H1 (cell line): ENCODE measurements around the gene DIPK1B. TPM values are rescaled to one million over a fixed set of nuclear protein-coding genes. Genes with fewer than 3 reads are reported as not detected.

Experiments
- CBX8 ChIP-seq: fragments of 300-800, 300-1000 bp; sonication (generic); IDR thresholded peaks from 2 replicates; pipeline ENCODE4 v1.7.1; 2016; ENCODE audit warnings: low read depth, low read length, borderline replicate concordance
- FOSL1 ChIP-seq: IDR thresholded peaks from 2 replicates; pipeline ENCODE4 v1.6.1; 2011; ENCODE audit warnings: mild to moderate bottlenecking, low read depth, low read length, moderate library complexity; ENCODE audit not compliant: insufficient read depth
- KDM4A ChIP-seq: IDR thresholded peaks from one replicate; pipeline ENCODE4 v1.7.1; 2012; ENCODE audit warnings: low read depth, mild to moderate bottlenecking, moderate library complexity, low read length, inconsistent platforms; ENCODE audit not compliant: severe bottlenecking
- RFX5 ChIP-seq: IDR thresholded peaks from 2 replicates; pipeline ENCODE4 v1.6.1; 2011; ENCODE audit warnings: low read depth, low read length, improper control_type of control experiment, borderline replicate concordance
- polyA plus RNA-seq, 7 experiments: library from polyadenylated mRNA; depleted of rRNA in 3 of 7; stranded (reverse) in 5 of 7; unstranded in 2 of 7; fragments of >200 nt in 5 of 7; fragments of 200-250 nt in 2 of 7; gene quantifications; 1 replicate in 5 of 7; 2 replicates in 1 of 7; 4 replicates in 1 of 7; pipeline versions ENCODE4 v1.2.1 to v1.2.3, GENCODE V29; 2011 to 2013; ENCODE audit warnings: missing spikeins in 2 of 7, mixed read lengths in 2 of 7
- total RNA-seq: library from RNA; stranded (reverse); fragmentation: NEBNext Ultra II Directional; extraction: Animal tissue kit (Norgen Biotek cat#: 25700); gene quantifications from 2 replicates; pipeline ENCODE4 v1.2.1, GENCODE V29; 2021
- TF ChIP-seq, protein P1 (sequence below): fragments of 300-600 bp; sonication (generic); IDR thresholded peaks from 2 replicates; pipeline ENCODE4 v1.7.1; 2012; ENCODE audit warnings: low read length, moderate library complexity, mild to moderate bottlenecking, inconsistent platforms; ENCODE audit not compliant: insufficient replicate concordance

DIPK1B gene
- total and polyA plus RNA-seq, 2 of the 8 experiments (the other 6 are each of a cell fraction or from before 2014, with no cell fraction given) = 32.3 to 64.8 TPM

GRCh38 chr9:136750526-136750925 lies 38.2 kb downstream of the DIPK1B start (continued):
- TF ChIP-seq RFX5 = no peak
- TF ChIP-seq, protein P1, sequence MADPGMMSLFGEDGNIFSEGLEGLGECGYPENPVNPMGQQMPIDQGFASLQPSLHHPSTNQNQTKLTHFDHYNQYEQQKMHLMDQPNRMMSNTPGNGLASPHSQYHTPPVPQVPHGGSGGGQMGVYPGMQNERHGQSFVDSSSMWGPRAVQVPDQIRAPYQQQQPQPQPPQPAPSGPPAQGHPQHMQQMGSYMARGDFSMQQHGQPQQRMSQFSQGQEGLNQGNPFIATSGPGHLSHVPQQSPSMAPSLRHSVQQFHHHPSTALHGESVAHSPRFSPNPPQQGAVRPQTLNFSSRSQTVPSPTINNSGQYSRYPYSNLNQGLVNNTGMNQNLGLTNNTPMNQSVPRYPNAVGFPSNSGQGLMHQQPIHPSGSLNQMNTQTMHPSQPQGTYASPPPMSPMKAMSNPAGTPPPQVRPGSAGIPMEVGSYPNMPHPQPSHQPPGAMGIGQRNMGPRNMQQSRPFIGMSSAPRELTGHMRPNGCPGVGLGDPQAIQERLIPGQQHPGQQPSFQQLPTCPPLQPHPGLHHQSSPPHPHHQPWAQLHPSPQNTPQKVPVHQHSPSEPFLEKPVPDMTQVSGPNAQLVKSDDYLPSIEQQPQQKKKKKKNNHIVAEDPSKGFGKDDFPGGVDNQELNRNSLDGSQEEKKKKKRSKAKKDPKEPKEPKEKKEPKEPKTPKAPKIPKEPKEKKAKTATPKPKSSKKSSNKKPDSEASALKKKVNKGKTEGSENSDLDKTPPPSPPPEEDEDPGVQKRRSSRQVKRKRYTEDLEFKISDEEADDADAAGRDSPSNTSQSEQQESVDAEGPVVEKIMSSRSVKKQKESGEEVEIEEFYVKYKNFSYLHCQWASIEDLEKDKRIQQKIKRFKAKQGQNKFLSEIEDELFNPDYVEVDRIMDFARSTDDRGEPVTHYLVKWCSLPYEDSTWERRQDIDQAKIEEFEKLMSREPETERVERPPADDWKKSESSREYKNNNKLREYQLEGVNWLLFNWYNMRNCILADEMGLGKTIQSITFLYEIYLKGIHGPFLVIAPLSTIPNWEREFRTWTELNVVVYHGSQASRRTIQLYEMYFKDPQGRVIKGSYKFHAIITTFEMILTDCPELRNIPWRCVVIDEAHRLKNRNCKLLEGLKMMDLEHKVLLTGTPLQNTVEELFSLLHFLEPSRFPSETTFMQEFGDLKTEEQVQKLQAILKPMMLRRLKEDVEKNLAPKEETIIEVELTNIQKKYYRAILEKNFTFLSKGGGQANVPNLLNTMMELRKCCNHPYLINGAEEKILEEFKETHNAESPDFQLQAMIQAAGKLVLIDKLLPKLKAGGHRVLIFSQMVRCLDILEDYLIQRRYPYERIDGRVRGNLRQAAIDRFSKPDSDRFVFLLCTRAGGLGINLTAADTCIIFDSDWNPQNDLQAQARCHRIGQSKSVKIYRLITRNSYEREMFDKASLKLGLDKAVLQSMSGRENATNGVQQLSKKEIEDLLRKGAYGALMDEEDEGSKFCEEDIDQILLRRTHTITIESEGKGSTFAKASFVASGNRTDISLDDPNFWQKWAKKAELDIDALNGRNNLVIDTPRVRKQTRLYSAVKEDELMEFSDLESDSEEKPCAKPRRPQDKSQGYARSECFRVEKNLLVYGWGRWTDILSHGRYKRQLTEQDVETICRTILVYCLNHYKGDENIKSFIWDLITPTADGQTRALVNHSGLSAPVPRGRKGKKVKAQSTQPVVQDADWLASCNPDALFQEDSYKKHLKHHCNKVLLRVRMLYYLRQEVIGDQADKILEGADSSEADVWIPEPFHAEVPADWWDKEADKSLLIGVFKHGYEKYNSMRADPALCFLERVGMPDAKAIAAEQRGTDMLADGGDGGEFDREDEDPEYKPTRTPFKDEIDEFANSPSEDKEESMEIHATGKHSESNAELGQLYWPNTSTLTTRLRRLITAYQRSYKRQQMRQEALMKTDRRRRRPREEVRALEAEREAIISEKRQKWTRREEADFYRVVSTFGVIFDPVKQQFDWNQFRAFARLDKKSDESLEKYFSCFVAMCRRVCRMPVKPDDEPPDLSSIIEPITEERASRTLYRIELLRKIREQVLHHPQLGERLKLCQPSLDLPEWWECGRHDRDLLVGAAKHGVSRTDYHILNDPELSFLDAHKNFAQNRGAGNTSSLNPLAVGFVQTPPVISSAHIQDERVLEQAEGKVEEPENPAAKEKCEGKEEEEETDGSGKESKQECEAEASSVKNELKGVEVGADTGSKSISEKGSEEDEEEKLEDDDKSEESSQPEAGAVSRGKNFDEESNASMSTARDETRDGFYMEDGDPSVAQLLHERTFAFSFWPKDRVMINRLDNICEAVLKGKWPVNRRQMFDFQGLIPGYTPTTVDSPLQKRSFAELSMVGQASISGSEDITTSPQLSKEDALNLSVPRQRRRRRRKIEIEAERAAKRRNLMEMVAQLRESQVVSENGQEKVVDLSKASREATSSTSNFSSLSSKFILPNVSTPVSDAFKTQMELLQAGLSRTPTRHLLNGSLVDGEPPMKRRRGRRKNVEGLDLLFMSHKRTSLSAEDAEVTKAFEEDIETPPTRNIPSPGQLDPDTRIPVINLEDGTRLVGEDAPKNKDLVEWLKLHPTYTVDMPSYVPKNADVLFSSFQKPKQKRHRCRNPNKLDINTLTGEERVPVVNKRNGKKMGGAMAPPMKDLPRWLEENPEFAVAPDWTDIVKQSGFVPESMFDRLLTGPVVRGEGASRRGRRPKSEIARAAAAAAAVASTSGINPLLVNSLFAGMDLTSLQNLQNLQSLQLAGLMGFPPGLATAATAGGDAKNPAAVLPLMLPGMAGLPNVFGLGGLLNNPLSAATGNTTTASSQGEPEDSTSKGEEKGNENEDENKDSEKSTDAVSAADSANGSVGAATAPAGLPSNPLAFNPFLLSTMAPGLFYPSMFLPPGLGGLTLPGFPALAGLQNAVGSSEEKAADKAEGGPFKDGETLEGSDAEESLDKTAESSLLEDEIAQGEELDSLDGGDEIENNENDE = no peak
- TF ChIP-seq KDM4A = no peak
- TF ChIP-seq FOSL1 = no peak
- TF ChIP-seq CBX8 = no peak
